ENCODE data around the gene KRT86.

DNA sequence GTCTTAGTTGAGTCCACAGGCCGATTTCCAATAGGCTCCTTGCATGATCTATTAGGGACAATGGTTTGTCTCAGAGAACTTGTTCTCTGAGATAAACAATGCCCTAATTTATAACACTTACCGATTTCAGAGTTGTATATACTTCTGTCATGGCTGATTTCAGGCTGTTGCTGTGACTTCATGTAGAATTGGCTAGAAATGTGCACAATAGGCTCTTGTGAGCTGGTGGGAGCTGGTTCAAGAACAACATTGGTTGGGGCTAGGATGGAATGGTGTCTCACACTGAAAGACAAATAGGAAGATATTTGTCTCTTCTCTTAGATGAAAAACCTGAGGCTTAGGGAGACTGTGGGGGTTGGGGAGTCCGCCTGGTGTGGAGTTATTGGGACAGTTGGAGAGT, 6.7 kb upstream of the KRT86 start:
- TF ChIP-seq CEBPB (IDR thresholded peaks at IDR 0.05) (no peak), YY1 (IDR thresholded peaks at IDR 0.05; ENCODE audit: low read depth) (no peak), EP300 (IDR thresholded peaks at IDR 0.05; ENCODE audit: borderline replicate concordance) (no peak), CREB1 (IDR thresholded peaks at IDR 0.05; ENCODE audit: low read depth) (no peak), TEAD4 (IDR thresholded peaks at IDR 0.05) (no peak), RAD21 (IDR thresholded peaks at IDR 0.05; ENCODE audit: low read depth) (no peak)
- TF ChIP-seq, protein P1, sequence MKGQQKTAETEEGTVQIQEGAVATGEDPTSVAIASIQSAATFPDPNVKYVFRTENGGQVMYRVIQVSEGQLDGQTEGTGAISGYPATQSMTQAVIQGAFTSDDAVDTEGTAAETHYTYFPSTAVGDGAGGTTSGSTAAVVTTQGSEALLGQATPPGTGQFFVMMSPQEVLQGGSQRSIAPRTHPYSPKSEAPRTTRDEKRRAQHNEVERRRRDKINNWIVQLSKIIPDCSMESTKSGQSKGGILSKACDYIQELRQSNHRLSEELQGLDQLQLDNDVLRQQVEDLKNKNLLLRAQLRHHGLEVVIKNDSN (IDR thresholded peaks at IDR 0.05), result no peak
